Fibroblast of mammary gland (primary cell): ENCODE results near the gene DHPS.

ENCODE experiments used
- DNase-seq: peaks from one replicate; pipeline ENCODE4 v3.0.0-alpha.2; 2010; ENCODE audit warnings: low read depth
- H3K4me3 ChIP-seq: 2 replicates; pipeline ENCODE4 v1.5.1; 2011; ENCODE audit warnings: low read depth, mild to moderate bottlenecking, low read length, moderate library complexity; ENCODE audit not compliant: control insufficient read depth
- TF ChIP-seq, protein P1 (sequence below): conservative IDR thresholded peaks from 2 replicates; pipeline ENCODE4 v1.5.1; 2011; ENCODE audit warnings: low read depth, low read length, inconsistent platforms; ENCODE audit not compliant: control insufficient read depth, insufficient read depth

DHPS gene

DNA sequence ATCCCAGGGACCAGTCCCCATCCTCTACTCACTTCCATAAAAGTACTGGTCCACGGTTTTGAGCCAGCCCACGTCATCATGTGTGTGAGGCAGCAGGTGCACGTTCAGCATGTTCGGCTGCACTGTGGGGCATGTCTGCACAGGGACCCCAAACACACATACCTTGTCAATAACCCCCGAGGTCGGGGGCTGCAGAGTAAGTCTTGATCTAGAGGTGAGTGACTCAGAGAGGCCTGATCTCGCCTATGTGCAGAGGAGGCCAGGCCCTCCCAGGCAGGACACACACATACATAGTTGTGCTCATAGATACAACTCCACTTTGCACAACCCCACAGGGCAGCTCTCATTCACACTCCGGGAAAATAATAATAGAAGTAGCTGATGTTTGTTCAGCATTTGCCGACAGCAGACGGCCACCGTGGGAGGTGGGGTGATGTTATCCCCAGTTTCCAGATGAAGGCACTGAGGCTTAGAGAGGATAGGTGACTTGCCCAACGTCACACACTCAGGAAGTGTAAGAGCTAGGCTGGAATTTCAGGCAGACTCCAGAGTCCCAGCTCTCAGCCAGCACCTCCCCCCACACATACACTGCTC lies 15.9 kb downstream of the DHPS start:
- no peak for DNase-seq
- TF ChIP-seq, protein P1, sequence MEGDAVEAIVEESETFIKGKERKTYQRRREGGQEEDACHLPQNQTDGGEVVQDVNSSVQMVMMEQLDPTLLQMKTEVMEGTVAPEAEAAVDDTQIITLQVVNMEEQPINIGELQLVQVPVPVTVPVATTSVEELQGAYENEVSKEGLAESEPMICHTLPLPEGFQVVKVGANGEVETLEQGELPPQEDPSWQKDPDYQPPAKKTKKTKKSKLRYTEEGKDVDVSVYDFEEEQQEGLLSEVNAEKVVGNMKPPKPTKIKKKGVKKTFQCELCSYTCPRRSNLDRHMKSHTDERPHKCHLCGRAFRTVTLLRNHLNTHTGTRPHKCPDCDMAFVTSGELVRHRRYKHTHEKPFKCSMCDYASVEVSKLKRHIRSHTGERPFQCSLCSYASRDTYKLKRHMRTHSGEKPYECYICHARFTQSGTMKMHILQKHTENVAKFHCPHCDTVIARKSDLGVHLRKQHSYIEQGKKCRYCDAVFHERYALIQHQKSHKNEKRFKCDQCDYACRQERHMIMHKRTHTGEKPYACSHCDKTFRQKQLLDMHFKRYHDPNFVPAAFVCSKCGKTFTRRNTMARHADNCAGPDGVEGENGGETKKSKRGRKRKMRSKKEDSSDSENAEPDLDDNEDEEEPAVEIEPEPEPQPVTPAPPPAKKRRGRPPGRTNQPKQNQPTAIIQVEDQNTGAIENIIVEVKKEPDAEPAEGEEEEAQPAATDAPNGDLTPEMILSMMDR, result no peak
- H3K4me3 ChIP-seq, result peak overlapping the region; percentile 68

DNA sequence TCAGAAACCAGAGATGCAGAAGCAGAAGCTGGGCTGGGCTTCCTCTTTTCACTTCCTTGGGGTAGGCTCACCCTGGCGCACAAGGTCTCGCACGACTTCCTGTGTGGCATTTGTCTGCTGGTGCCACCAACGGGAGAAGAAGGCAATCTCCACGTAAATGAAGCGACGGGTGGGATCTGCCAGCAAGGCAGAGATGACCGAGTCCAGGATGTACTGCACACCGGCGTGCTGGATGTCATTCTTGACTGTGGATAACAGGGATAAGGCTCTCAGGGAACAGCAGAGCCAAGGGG lies 16.5 kb downstream of the DHPS start:
- no peak overlapping the region for H3K4me3 ChIP-seq
- TF ChIP-seq, protein P1, result no peak
- DNase-seq, result no peak

DNA sequence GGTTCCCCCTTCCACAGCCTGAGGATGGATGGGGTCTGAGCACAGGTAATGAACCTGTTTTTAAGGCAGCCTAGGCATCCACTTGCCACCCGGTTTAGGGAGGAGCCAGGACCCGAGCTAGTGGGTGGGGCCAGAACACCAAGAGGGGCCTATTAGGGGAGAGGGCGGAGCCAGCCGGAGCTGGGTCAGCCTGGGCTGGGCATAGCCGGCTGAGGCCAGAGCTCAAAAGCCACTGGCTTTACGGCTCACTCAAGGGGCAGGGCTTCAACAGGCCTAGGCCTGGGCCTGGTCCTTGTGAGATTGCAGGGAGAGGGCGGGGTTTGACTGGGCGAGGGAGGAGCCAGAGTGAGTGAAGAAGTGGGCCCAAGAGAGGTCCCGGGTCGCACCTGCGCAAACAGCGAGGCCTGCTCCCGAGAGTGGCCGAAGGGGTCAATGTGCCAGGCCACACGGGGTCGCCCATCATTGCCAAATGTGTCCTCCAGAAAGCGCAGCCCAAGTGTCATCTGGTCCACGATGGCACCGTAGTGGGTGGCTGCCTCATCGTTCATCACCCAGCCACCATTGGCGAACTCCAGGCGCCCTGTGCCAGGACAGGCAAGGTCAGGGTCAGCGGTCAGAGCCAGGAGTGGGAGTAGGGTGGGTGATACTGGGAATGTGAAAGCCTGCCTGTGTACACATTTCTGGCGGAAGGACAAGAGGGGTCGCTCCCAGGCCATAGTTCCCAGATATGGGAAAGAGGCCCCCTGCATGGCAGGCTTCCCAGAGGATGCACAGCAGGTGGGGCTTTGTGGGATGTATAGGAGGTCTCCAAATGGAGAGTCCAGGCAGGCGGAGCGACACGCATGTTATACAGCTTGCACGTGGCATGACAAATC lies 17.0 kb downstream of the DHPS start:
- DNase-seq, result peak; percentile 35
- TF ChIP-seq, protein P1, result no peak
- H3K4me3 ChIP-seq, result no peak overlapping the region

DNA sequence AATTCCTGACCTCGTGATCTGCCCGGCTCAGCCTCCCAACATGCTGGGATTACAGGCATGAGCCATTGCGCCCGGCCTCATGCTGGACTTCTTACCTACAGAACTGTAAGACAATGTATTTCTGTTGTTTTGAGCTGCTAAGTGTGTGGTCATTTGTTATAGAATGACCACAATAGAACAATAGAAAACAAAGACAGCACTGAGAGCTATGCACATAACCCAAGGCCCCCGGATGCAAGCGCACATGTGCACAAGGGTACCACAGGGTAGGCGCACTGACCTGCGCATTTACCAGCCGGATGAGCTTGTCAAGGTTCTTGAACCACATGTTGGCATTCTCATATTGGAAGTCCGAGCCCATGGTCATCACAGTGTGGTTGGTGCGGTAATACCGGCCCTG lies 20.7 kb downstream of the DHPS start:
- no peak for DNase-seq
- no peak overlapping the region for H3K4me3 ChIP-seq
- TF ChIP-seq, protein P1, result no peak

DNA sequence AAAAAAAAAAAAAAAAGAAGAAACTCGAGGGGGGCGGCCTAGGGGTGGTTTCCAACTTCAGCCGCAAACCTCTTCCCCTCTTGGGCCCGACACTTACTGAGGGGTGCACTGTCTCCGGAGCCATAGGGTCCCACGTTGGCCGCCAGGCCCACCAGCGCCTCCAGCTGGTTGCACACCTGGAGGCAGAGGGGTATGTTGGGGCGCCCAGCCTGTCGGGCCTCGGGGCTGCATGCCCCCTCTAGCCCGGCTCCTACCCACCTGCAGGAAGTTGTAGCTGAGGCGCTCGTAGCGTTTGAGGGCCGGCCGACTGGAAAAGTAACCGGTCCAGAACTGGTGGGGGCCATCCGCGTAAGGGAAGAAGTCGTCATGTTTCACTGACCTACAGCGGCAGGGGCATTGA lies 23.7 kb downstream of the DHPS start:
- TF ChIP-seq, protein P1, result no peak
- no peak for DNase-seq
- no peak overlapping the region for H3K4me3 ChIP-seq

DNA sequence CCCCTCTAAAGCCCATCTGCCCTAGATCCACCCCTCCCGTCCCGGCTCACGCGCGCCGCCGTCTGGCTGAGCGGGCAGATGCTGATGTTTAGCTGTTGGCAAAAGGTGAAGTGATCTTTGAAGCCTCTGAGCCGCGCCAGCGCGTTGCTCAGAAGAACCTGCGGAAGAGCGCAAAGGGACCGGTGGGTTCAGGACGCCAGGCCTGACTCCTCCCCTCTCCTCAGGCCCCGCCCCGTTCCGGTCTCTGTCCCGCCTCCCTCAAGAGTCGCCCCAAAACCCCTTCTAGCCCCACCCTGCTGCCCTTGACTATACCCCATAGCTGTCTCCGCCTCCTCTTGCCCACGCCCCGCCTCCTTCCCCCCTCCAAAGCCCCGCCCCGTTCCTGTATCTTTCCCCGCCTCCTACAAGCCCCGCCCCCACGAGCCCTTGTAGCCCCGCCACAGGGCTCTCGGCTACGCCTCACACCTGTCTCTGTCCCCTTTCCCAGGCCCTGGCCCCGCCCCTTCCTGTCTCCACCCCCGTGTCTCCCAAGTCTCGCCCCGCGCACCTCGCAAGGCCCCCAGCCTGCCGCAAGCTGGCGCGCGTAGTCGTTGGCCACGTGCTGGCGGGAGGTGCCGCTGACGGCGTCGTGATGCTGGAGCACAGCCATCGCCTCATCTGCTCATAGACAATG lies 24.6 kb downstream of the DHPS start:
- H3K4me3 ChIP-seq, result no peak overlapping the region
- no peak for DNase-seq
- TF ChIP-seq, protein P1, result no peak
